ENCODE results near the gene MAP6.

GRCh38 chr11:75705541-75705940 is 36.7 kb upstream of the MAP6 start:
- TF ChIP-seq CTCF (IDR thresholded peaks at IDR 0.05) (no peak), POLR2A (IDR thresholded peaks at IDR 0.05) (no peak)

Data from Peyer's patch (tissue), 4 donors.